Activated T-cell treated with anti-CD3 and anti-CD28 coated beads, Interleukin-2, amount 50 U/mL, for 24 hours (primary cell): ENCODE measurements around the gene NRP2.

Experiments used
- DNase-seq: peaks from one replicate; pipeline ENCODE4 v3.0.0-alpha.2; 2020
- H3K27ac Mint-ChIP-seq: 2 replicates; pipeline ENCODE4 v1.8.0; 2020; ENCODE audit warnings: mild to moderate bottlenecking, mixed read lengths
- H3K27me3 Mint-ChIP-seq: 2 replicates; pipeline ENCODE4 v1.8.0; 2020; ENCODE audit warnings: mixed read lengths
- H3K36me3 Mint-ChIP-seq: 2 replicates; pipeline ENCODE4 v1.8.0; 2020; ENCODE audit warnings: low read depth, mixed read lengths
- H3K4me1 Mint-ChIP-seq: 2 replicates; pipeline ENCODE4 v1.8.0; 2020; ENCODE audit warnings: low read depth, mixed read lengths
- H3K4me3 Mint-ChIP-seq: 2 replicates; pipeline ENCODE4 v1.8.0; 2020; ENCODE audit warnings: mild to moderate bottlenecking, moderate library complexity, mixed read lengths
- H3K9me3 Mint-ChIP-seq: 2 replicates; pipeline ENCODE4 v1.8.0; 2020; ENCODE audit warnings: mixed read lengths

The NRP2 gene

DNA sequence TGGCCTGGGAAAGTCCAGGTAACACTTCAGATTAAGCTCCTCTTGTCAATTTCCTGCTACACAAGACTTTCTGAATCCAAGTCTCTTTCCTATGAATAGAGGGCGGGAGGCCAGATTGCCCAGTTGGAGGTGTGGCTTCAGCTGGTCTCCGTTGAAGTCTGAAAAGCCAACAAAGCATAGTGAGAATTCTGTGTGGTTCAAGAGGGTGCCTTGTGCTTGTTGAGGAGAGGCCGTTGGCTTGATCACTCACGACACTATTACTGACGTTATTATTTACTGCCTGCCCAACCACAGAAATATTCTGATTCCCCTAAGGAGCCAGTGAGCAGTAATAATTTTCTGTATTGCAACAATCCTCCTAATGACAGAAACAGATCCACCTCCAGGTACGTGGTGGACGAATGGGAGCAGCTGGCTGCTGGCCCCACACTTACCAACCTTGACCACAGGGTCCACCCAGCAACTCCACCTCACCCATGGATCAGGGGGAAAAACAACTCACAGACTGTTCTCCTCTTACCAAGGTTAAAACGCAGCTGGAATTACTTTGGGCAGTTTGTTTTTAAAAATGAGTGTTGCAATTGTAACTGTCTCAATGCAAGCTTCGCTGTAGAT, 21.9 kb downstream of the NRP2 start:
- Mint-ChIP-seq H3K27ac (no peak overlapping the region), H3K4me1 (peaks cover 33% of the 10 kb centered on the region), H3K4me3 (no peak overlapping the region), H3K36me3 (no peaks in the 10 kb centered on the region), H3K27me3 (peaks cover 3% of the 10 kb centered on the region), H3K9me3 (no peaks in the 10 kb centered on the region)
- DNase-seq: no peak

- Mint-ChIP-seq H3K4me1 (peaks cover 24% of the 10 kb centered on the region), H3K27me3 (peaks cover 3% of the 10 kb centered on the region), H3K27ac (peak overlapping the region; percentile 55), H3K36me3 (no peaks in the 10 kb centered on the region), H3K9me3 (no peaks in the 10 kb centered on the region), H3K4me3 (no peak overlapping the region)
- DNase-seq: no peak
Observed at GRCh38 chr2:205705511-205706349, 23.4 kb downstream of the NRP2 start.

DNA sequence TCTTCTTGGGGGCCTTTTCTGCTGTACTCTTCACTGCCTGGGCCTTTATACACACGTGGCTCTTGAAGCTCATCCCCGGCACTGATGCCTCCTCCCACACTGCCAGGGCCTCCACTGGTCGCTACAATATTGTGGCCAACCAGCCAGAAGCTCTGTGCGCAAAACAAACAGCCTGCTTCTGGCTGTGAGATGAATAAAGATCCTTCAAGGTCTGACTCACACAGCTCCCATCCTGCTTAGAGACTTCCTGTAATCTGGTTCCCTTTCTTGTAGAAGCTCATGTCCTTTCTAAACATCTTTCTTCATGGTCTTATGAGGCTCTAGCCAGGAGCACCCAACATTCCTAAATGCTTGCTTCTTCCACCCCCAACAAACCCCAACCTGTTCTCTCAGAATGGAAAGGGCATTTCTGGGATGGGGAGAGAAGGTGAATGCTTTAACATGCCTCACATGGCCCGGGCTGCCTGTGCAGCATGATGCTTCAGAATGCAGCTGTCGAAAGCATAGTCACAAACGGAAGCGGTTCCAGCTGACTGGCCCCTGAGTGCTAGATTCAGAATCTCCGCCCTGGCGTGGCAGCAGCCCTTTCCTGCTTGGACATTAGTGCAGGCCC, 24.6 kb downstream of the NRP2 start:
- DNase-seq: peak; percentile 50
- Mint-ChIP-seq H3K27ac (peak overlapping the region; percentile 95), H3K4me1 (peaks cover 21% of the 10 kb centered on the region), H3K27me3 (peaks cover 3% of the 10 kb centered on the region), H3K9me3 (no peaks in the 10 kb centered on the region), H3K4me3 (no peak overlapping the region), H3K36me3 (no peaks in the 10 kb centered on the region)

- Mint-ChIP-seq H3K27ac (no peak overlapping the region), H3K36me3 (no peaks in the 10 kb centered on the region), H3K9me3 (no peaks in the 10 kb centered on the region), H3K4me3 (no peak overlapping the region), H3K4me1 (peaks cover 25% of the 10 kb centered on the region), H3K27me3 (peaks cover 2% of the 10 kb centered on the region)
- no peak for DNase-seq
Observed at GRCh38 chr2:205708231-205708631, 25.9 kb downstream of the NRP2 start.

DNA sequence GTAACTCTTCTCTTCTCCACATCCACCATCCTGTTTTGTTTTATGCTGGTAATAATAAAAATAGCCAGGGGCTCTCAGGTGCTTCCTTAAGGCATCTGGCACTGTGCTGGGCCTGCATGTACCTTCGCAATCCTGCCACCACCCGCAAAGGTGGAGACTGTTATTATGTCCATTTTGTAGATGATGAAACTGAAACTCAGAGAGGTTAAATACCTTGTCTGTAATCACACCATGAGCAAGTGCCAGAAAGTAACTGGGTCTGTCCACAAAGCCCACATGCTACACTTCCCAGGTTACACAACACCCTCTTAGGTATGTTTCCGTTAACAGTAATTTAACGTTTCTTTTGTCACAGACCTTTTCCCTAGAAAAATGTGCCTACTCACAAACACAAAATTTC, 27.0 kb downstream of the NRP2 start:
- Mint-ChIP-seq H3K9me3 (no peaks in the 10 kb centered on the region), H3K36me3 (no peaks in the 10 kb centered on the region), H3K27me3 (peaks cover 2% of the 10 kb centered on the region), H3K27ac (peak overlapping the region; percentile 26), H3K4me1 (peaks cover 30% of the 10 kb centered on the region), H3K4me3 (no peak overlapping the region)
- DNase-seq: no peak

DNA sequence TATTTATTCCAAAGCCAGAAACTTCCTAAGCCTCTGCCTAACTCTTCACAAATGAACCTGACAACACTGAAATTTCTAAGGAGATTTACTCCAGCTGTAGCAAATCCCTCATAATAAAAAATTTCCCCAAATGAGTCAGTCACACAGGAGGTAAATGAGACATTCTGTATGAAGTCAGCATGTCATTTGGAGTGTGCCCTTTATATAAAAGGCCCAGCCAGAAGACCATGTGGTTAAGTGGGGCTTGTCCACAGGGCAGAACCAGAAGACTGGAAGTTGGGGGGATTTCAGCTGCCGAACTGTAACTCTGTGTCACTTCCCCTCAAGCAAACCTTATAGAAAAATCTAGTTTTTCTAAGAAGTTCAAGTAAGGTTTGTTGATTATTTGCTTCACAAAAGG, 30.2 kb downstream of the NRP2 start:
- no peak for DNase-seq
- H3K9me3 Mint-ChIP-seq: no peaks in the 10 kb centered on the region
- H3K36me3 Mint-ChIP-seq: no peaks in the 10 kb centered on the region
- no peak overlapping the region for H3K27ac Mint-ChIP-seq
- H3K4me1 Mint-ChIP-seq: peaks cover 18% of the 10 kb centered on the region
- H3K4me3 Mint-ChIP-seq: no peak overlapping the region
- H3K27me3 Mint-ChIP-seq: peaks cover 14% of the 10 kb centered on the region

DNA sequence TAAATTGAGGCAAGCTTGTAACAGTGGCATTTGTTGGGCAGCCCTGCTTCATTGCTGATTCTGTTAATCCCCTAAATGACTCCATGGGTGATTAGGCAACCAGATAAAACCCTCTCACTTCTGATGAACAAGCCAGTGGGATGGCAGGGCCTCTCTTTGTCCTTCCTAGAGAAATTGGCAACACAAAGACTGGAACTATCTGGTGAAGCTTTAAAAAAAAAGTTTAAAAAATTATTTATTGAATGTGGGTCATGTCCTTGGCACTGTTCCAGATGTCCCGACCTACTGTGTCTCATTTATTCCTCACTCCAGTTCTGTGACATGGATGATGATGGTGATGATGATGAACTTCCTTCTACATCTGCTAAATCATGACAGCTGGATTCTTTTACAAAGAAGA, 30.8 kb downstream of the NRP2 start:
- Mint-ChIP-seq H3K4me3 (no peak overlapping the region), H3K36me3 (no peaks in the 10 kb centered on the region), H3K9me3 (no peaks in the 10 kb centered on the region), H3K4me1 (peaks cover 18% of the 10 kb centered on the region), H3K27ac (no peak overlapping the region), H3K27me3 (peaks cover 20% of the 10 kb centered on the region)
- no peak for DNase-seq

DNA sequence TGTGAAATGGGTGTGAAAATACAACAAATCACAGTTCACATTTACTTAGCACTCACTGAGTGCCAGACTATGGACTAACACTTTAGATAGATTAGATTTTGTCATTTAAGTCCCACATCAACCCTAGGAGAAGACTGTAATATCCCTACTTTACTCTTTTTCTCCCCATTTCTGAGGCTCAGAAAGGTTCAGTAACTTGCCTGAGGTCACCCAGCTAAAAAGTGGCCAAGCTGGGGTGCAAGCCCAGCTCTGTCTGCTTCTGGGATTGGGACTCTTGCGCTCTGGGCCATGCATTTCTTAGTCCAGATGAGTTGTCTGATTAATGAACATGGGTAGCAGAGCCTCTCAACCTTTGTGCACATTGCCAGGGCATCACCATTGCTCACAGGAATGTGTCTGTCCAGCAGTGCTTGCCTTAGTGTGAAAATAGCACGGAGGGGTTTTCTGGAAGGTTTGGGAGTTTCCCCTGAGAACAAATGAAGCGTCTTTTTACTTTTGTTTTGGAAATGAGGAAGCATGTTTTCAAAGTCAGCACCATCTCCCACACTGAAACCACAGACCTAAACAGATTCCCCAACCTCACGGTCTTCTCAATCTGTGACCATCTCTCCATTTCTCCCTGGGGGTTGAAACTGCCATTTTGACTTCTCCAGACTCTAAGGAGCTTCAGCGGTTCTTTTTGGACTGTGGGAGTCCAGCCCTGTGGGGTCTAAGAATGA, 31.9 kb downstream of the NRP2 start:
- Mint-ChIP-seq H3K27me3 (peaks cover 20% of the 10 kb centered on the region), H3K9me3 (no peaks in the 10 kb centered on the region), H3K36me3 (no peaks in the 10 kb centered on the region), H3K4me1 (peaks cover 20% of the 10 kb centered on the region), H3K4me3 (no peak overlapping the region), H3K27ac (no peak overlapping the region)
- DNase-seq: no peak

DNA sequence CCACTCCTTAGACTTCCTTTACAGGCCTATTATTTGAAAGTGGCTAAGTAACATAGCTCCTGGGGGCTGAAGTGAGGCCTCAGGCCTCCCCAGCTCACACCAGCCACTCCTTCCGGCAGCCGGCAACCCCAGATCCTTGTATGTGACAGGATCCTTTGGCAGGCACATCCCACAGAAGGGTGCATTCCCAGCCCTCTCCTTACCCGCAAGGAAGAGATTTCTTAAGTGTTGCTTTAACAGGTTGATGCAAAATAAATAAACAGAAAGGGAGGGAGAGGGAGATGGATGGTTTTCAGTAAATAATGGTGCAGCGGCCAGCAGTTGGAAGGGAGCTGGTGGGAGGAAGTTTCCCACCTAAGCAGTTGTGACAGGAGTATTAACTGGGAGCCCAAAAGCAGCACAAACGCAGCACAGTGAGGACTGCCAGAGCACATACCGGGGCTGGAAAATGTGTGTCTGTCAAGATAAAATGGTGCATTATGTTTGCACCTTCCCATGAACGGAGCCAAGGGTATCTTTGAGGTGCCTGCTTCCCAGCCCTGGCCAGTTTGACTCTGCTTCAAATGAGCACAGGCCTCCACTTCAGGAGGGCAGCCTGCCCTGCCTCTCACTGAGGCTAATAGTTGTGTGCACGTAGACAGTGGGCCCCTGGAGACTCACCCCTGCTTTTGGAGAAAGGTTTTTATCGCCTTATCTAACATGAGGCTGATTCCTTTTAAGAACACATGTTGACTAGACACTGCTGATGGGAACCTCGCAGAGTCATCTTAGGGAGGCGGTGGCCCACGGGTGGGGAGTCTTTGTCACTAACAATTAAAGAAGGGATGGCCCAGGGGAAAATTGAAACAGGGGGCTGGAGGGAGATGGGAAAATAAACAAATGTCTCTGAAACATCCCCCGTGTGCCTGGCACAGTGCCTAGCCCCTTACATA, 32.8 kb downstream of the NRP2 start:
- Mint-ChIP-seq H3K9me3 (no peaks in the 10 kb centered on the region), H3K4me3 (no peak overlapping the region), H3K36me3 (no peaks in the 10 kb centered on the region), H3K27me3 (peaks cover 20% of the 10 kb centered on the region), H3K4me1 (peaks cover 18% of the 10 kb centered on the region), H3K27ac (no peak overlapping the region)
- no peak for DNase-seq

DNA sequence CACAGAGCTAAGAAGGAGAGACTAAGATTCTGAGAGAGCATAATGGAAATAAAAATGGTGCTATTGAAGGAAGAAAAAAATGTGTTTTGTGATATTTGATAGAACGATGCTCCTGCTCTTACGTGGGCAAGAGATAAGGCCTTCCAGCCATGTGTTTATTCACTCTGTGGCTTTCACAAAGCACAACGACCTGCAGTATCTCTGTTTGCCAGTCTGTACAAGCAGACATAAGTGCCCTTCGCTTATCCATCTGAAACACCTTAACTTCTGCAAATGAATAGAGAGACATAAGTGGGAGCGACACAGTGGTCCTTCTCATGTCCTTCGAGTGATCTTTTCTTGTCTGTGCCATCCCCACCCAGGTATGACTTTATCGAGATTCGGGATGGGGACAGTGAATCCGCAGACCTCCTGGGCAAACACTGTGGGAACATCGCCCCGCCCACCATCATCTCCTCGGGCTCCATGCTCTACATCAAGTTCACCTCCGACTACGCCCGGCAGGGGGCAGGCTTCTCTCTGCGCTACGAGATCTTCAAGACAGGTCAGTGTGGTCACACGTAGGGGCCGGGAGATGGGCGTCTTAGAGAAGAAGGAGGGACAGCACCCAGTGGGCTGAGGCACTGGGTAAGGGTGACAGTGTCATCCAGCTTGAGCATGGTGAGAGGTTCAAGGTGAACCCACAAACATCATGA, 33.7 kb downstream of the NRP2 start:
- DNase-seq: no peak
- no peaks in the 10 kb centered on the region for H3K9me3 Mint-ChIP-seq
- H3K27ac Mint-ChIP-seq: no peak overlapping the region
- H3K27me3 Mint-ChIP-seq: peaks cover 20% of the 10 kb centered on the region
- H3K4me3 Mint-ChIP-seq: no peak overlapping the region
- H3K4me1 Mint-ChIP-seq: peaks cover 18% of the 10 kb centered on the region
- no peaks in the 10 kb centered on the region for H3K36me3 Mint-ChIP-seq

GRCh38 chr2:205717175-205717846, 35.0 kb downstream of the NRP2 start:
- DNase-seq: no peak
- no peak overlapping the region for H3K4me3 Mint-ChIP-seq
- H3K27ac Mint-ChIP-seq: no peak overlapping the region
- no peaks in the 10 kb centered on the region for H3K9me3 Mint-ChIP-seq
- peaks cover 17% of the 10 kb centered on the region for H3K4me1 Mint-ChIP-seq
- H3K27me3 Mint-ChIP-seq: peaks cover 20% of the 10 kb centered on the region
- no peaks in the 10 kb centered on the region for H3K36me3 Mint-ChIP-seq

DNA sequence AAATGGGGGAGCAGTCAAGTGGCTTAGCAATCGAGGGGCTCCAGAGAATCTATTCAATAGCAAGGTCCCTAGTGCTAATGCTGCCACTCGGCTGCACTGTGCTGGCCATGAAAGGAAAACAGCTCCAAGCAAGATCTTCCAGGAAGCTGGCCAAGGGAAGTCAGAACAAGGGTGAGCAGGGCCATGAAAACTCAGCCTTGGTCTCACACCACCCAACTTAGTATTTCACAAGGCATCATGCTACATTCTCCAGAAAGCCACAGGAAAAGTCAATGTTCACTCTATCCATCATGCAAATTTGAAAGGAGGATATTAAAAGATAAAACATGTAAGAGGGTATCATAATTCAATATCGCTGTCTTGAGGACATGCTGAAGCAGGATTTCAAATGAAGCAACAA, 35.7 kb downstream of the NRP2 start:
- no peaks in the 10 kb centered on the region for H3K36me3 Mint-ChIP-seq
- peaks cover 20% of the 10 kb centered on the region for H3K27me3 Mint-ChIP-seq
- no peak overlapping the region for H3K27ac Mint-ChIP-seq
- H3K9me3 Mint-ChIP-seq: no peaks in the 10 kb centered on the region
- peaks cover 15% of the 10 kb centered on the region for H3K4me1 Mint-ChIP-seq
- H3K4me3 Mint-ChIP-seq: no peak overlapping the region
- DNase-seq: no peak

- peaks cover 15% of the 10 kb centered on the region for H3K27me3 Mint-ChIP-seq
- H3K4me3 Mint-ChIP-seq: no peak overlapping the region
- no peaks in the 10 kb centered on the region for H3K36me3 Mint-ChIP-seq
- DNase-seq: no peak
- no peaks in the 10 kb centered on the region for H3K9me3 Mint-ChIP-seq
- H3K4me1 Mint-ChIP-seq: peaks cover 9% of the 10 kb centered on the region
- H3K27ac Mint-ChIP-seq: no peak overlapping the region
Observed at GRCh38 chr2:205719847-205720246, 37.5 kb downstream of the NRP2 start.
